Kasumi-1 (cell line): Measurements from ENCODE around the gene METTL6.
"Not testable (repeated sequence)": the region's sequence is repeated elsewhere in the genome, so short reads cannot be mapped to it uniquely, and the experiment has no call there.

ENCODE experiments used
- DNase-seq, 2 experiments: peaks; one replicate each; lab custom pipeline; 2025; lab: John Stamatoyannopoulos, UW

Gene METTL6

DNA sequence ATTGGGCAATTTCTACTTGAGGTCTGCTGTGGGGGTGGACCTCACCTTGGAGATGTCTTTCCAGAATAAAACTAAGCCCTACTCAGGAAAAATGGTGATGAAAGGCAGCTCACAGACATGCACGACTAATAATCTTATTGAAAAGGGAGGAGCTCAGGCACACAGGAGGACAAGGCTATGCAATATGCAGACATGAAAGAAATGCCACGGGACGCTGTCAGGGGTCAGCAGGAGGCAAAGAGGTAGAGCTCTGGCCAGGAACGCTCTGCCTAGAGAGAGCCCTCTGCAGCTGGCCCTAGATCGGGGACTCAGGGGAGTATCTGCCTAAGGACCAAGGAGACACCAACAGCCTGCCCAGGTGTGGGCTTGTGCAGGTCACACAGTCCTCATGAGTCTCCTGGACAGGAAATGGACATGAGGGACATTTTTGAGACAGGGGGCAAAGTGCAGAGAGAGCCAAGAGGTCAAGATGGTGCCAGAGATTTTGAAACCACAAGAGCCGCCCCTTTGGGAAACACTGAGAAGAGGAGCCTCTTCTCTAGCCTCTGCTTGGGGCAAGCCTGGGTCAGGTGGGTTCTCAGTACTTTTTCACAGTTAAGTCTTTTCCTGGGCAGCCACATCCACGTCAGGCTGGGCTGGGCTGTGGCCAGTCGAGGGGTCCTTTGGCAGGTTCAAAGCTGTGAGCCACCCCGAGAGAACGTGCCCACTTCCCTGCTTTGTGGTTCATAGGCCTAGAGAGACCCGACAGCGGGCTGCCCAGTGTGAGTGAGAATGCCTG lies 23.3 kb upstream of the METTL6 start:
- DNase-seq = no peak

DNA sequence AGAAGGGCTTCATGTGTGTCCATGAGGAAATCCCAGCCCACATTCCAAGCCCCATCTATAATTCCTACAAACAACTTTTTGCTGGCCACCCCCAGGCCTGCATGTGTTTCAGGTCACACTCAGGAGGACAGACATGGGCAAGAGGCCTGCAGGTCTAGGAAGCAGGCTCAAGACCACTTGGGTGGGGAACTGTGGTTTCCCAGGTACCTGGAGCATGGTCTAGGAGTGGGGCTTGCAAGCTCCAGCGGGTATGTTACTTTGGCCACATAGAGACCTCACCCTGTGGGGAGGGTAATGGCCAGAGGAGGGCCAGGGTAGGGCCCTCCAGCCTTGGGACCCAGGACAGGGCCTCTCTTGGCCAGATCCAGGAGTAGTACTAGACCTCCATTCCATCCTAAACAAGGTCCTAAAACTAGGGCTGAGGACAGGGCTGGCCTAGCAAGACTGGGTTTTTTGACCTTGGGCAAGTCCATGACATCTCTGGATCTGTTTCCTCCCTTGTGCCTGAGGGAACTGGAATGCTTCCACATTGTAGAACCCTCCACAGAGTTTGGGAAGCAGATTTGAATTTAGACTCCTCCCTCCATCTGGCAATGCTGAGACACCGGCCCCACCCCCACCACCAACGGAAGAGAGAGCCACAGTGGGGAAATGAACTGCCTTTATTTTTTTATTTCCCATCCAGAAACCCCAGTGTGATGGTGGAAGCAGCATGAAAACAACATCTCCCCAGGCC lies 22.3 kb upstream of the METTL6 start:
- DNase-seq = no peak

DNA sequence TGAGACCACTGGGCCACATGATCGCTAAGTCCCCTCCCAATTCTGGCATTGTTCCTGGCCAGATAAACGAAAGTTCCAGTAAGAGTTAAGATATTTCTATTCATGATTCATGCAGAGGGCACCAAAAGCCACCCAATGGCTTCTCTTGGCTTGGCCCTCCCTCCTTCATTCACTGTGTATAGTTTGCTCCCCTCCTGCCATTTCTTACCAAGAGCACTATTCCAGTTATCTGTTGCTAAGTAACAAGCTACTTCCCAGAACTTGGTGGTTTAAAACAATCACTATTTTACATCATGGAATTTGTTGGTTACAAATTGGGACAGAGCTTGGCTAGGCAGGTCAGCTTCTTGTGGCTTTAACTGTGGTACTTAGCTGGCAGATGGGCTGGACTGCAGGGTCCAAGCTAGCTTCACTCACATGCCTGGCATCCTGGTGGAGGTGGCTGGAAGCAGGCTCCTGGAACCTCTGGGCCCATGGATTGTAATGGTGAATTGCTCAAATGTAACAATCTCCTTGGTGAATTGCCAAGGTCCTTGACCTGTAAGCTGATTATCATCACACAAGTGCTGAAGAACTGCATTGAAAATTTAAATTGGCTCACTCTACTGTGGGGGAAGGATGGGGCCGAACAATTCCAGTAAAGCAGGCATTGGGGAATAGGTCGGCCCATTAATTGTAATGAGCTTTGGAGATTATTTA lies 16.6 kb upstream of the METTL6 start:
- no peak for DNase-seq

DNA sequence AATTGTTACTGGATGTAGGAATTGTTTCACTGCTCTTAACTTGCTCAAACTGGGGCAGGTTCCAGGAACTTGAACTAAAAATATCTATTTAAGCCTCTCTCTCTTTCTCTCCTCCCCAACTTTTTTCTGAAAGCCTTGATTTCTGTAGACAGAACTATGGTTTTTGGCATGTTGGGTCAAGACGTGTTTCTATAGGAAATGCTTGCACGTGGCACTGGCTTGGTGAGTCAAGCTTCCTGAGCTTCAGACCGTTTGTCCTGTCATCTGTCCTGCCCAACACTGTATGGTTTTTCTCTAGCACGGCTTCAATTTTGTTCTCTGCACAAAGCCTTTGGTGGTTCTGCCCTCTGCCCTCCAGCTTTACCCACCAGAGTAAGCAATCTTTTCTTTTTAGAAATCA lies 13.5 kb upstream of the METTL6 start:
- DNase-seq = peak; percentile 34 to 47

DNA sequence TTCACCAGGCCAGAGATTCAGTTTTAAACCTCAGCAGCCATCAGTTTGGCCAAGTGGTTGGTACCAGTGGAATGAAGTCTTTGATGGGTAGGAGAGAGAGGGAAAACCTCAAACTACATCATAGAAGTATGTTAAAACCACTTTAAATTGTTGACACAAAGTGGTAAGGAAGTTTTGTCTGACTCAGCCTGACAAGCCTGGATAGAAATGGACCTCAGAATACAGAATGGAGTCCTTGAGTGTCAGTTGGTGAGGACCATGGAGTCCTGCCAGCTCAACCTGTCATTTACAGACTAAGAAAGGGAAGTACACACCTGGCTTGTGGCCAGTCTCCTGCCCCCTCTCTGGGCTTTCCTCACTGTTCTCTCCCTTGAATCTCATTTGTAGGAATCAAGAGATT lies 12.1 kb upstream of the METTL6 start:
- DNase-seq = no peak

DNA sequence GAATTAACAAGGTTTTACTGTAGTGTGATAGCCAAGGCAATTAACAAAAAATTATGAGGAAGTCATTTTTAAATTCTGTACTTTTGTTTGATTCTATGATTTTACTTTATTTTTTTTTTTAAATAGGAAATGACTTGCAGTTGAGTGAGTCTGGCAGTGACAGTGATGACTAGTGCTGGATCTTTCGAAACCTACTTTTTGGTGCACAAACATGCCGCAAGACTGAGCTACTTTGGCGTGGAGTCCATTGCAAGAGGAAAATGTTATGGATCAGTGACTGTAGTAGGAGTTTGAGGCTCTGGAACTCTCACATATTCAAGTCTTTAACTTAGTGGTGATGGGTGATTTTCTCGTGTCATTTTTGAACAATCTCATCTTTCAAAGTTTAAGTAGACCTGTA lies 11.6 kb upstream of the METTL6 start:
- no peak for DNase-seq

DNA sequence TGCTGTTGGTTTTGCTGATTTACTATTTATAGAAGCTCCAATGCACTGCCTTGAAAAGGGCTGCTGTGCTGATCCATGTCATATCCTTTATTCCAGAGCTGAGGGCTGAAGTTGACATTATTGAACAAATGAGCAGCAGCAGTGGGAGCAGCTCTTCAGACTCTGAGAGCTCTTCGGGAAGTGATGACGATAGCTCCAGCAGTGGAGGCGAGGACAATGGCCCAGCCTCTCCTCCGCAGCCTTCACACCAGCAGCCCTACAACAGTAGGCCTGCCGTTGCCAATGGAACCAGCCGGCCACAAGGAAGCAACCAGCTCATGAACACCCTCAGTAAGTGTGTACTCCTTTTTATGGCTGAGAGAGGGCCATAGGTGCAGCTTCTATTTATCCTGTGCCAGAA lies 8.9 kb upstream of the METTL6 start:
- no peak for DNase-seq

DNA sequence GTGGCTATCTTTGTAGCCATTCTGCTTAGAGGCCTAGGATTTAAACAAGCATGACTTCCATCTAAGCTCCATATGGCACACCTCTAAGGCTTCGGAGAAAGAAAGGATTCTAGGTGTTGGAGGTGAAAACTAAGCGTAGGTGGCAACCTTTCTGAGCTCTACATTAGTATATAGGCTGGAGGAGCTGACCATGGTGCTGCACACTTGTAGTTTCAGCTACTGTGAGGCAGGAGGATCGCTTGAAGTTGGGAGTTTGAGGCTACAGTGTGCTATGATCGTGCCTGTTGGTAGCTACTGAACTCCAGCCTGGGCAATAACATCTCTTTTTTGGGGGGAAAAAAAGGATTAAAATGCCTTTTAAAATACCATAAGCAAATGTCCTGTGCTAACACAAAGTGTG lies 7.4 kb upstream of the METTL6 start:
- DNase-seq = peak; percentile 31 to 33

DNA sequence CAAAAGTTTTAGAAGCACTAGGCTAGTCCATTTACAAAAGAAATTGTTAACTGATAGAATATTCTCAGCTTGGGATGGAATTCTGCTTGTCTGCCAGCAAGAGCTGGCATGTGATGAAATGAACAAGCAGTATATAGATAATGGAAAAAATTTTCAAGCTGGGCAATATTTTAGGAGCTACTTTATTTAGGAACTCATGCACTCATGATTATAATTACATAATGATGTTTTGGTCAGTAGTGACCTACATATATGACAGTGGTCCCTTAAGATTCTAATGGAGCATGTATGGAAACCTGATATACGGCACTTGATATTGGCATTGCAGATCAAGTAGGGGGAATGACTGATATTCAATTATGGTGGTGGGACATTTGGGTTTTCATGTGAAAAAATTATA lies 6.2 kb upstream of the METTL6 start:
- DNase-seq = no peak

DNA sequence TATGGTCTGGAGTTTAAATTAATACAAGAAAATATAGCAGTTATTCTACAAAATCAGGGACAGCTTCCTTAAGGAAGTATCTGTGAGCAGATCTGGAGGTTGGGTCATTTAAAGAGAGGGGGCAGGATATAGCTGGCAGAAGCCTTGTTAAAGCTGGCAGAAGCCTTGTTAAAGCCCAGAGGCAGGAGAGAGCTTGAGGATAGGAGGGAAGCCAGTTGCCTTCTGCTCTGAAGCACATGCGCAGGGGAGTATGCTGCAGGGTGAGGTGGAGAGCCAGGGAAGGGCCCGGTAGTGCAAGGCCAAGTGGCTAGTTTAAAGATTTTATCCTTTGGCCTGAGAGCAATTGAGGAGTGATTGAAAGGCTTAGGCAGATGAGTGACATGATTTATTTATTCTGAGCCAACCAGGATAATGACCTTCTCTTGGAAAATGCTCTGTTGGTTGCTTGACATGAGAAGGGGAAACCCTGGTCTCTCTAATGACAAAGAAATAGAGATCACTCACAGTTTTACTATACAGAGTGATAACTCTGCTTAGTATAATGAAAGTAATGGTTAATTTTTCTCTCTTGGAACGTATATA lies 4.0 kb upstream of the METTL6 start:
- no peak for DNase-seq

DNA sequence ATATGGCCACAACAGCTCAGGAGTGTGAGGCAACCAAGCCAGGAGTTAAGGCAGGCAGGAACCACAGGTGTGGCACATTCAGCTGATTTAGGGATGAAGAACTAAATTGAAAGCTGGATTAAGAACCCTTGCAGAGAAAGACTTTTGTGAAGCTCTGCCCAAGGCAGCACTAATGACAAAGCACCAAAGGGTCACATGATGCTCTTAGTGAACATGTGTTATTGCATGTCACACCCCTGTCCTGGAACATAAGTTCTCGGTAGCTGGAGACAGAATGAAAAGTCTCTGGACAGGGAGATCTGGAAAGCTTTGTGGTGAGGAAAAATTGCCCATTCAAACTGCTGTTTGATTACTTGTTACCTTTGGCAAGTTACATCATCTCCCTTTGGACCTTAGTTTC lies 3.3 kb upstream of the METTL6 start:
- no peak for DNase-seq

DNA sequence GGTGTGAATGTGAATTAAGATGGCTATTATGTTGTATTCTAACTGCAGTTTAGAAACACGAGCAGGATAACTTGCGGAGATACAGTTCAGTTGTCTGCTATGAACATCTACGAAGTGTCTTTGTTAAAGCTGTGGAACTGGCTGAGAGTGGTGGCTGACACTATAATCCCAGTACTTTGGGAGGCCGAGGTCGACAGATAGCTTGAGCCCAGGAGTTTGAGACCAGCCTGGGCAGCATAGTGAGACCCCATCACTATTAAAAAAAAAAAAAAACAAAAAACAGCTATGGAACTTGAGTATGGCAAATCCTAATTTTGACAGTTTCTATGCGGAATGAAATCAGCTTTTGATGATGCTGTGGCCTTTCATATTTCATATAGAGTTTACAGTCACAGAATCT lies 1.7 kb upstream of the METTL6 start:
- no peak for DNase-seq

DNA sequence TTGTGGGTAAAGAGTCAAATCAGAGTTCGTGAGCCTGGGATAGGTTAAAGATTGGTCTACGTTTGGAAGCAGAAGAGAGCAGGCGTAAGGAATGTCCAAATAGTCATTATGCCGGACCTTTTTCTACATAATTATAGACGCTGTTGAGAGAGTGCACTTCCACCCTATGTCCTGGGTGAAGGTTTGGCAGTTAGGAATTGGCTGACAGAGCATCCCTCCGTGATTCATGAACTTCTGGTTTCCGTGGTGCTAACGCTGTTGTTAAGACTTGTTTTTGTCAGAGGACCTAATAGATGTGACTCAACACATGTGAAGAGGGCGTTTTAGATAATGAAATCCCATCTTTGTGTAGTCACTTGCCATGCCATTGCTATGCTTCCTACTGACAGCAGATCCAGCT lies 1.2 kb upstream of the METTL6 start:
- peak; percentile 6 to 15 for DNase-seq

DNA sequence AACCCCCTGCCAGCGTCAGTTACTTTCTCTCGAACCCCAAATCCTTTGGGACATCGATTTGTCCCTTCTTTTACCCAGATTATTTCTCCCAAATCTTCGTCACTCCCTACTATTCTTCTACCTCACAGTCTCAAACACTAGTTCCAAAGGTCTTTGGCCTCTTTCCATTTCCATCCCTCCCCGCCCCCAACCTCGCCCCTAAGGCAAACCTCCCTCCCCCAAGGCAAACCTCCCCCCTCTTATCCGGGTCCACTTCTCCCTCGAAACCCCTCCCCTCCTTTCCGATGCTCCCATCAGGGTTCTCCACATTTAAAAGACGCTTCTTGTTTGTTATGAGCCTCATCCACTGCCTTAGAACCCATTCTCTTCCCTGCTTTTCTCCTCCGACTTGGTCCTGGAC lies 637 bp upstream of the METTL6 start:
- no peak for DNase-seq

DNA sequence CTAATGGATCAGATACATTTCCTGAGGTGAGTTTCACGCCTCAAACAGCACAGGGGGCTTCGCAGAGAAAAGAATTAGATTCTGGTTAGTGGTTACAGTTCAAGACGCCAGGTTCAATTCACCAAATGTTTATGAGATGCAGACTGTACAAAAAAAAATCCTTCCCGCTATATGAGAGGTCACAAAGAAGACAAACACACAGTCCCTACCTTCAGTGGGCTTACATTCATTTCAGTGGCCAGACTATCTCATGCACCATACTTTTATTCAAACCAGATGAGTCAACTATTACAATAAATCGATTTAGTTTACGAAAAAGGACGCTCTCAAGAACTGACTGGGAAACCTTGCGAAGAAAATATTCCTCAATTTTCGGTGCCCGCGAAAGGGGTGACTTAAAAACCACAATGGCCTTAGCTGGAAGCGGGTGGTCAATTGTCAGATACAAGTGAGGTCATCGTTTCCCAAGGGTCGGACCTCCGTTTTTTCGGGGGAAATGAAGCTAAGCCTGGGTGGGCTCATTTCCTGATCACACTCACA lies 695 bp downstream of the METTL6 start:
- no peak for DNase-seq

DNA sequence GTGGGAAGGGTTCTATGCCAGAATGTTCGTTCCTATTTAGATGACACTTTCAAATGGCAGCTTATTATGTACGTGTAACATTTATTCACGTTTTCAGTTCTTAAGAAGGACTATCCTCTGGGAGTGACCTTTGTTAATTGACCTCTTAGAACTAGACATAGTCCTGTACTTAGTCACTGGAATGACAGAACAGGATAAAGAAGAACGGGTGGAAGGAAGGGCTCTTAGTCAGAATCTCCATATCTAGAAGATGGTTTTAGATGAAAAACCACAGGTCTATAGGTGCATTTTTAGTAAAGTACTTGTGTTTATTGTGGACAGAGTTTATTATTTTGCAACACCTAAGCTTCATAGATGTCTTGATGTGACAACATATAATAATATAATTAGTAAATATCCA lies 6.5 kb downstream of the METTL6 start:
- DNase-seq = no peak

DNA sequence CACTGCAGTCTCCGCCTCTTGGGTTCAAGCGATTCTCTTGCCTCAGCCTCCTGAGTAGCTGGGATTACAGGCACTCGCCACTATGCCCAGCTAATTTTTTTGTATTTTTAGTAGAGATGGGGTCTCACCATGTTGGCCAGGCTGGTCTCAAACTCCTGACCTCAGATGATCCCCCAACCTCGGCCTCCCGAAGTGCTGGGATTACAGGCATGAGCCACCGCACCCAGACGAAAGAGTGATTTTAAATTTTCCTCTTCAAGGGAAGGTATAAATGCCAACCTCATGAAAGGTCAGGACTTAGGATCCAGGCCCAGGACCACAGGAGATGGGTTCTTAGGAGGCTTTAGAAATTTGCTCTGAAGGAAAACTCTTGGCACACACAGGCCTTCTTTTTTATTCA lies 16.4 kb downstream of the METTL6 start:
- not testable (repeated sequence) for DNase-seq

DNA sequence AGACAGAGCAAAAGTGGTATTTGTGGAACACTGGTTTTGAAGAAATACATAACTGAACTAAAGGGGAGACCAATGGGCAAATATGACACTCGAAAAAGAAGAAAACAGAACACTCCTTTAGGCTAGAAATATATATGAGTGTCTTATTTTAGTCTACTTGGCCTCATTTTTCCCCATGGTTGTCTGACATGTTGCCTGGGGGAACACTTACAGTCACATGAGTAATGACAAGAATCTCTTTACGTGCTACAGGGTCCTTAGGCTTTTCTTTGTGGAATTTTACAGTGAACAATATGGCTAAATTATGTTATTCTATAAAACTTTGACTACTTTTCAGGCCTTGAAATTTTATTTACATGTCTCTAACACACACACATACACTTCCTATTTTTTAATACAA lies 17.6 kb downstream of the METTL6 start:
- no peak for DNase-seq

DNA sequence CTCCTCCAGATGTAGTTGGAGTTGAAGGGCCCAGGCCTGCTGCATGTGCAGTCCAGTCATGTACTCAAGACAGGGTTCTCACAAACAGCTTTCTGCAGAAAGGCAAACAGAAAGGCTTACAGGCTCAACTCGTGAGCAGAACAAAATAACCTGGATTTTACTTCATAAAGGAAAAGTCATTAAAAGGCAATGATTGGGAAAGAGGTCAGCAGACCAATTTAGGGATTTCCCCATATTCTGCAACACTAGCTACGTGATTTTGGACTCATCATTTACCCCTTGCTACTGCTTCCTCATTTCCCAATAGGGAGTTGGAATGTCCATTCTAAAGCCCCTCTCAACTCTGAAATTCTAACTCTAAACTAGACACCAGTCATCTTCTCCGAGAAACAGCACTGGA lies 18.1 kb downstream of the METTL6 start:
- no peak for DNase-seq

DNA sequence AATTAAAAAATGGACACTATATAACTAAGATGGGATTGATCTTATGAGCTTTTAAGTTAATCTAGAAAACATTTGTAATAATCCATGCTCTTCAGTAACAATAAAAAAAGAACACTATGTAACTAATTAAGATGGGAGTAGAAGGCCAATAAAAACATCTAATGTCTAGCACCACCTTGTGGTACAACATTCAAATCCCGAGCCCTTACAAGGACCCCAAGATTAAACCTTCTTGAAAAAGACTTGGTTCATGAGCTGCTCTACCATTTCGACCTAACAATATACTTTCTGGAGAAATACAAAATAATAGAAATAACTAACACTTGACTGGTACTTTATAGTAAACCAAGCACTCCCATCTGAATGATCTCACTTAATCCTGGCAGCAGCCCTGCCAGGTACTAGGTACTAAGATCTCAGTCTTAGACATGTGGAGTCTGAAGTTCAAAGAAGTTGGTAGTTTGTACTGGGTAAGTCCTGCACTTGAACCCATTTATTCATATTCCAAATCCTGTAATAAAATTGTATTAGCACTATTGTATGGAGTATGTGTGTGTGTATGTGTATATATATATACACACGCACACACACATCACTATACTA lies 21.8 kb downstream of the METTL6 start:
- peak; percentile 74 to 84 for DNase-seq

DNA sequence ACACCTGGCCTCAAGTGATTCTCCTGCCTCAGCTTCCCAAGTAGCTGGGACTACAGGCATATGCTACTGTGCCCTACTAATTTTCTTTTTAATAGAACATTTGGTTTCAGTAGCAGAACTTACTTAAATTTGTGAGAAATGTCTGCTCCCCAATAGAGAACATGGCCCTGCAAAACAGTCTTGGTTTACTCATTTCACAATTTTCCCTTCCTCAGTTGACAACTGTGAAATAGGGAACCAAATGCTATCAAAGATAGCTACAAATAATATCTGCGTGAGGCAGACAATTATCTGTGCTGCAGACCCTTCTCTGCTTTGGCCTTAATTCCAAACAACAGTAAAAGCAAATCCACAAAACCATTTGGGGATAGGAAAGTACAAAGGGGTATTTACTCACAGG lies 22.6 kb downstream of the METTL6 start:
- no peak for DNase-seq

DNA sequence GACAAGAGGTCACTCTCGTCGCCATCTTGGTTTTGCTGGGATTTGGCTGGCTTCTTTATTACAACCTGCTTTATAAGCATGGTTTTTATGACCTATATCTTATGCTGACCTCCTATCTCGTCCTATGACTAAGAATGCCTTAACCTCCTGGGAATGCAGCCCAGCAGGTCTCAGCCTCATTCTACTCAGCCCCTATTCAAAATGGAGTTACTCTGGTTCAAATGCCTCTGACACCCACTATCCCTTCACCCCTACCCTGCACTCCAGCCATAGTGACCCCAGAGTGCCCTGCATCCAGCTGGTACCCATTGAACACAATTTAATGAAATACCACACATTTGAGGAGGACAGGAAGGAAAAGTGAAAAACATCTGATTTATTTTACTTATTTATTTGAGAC lies 23.4 kb downstream of the METTL6 start:
- no peak for DNase-seq
